ENCODE results near the gene LYRM4.

LYRM4 gene

GRCh38 chr6:5167501-5167900, 93.2 kb downstream of the LYRM4 start:
- TF ChIP-seq CTCF (IDR thresholded peaks at IDR 0.05) (no peak), ZFX (IDR thresholded peaks at IDR 0.05; ENCODE audit: borderline replicate concordance) (no peak)
- H3K27ac ChIP-seq, result no peak overlapping the region

DNA sequence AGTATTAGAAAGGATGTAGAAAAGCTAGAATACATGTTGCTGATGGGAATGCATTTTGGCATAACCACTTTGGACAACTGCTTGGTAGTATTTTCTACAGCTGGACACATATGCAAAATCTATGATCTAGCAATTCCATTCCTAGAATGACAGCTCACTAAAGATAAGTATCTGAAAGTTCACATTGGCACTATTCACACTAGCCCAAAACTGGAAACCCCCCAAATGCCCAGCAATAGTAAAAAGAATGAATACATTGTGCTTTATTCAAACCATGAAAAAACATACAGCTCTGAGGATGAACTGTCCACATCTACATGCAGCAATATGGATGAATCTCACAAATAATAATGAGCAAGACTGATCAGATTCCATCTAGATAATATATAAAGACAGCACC, 96.7 kb downstream of the LYRM4 start:
- H3K27ac ChIP-seq, result no peak overlapping the region
- TF ChIP-seq CTCF (IDR thresholded peaks at IDR 0.05), result no peak
- TF ChIP-seq ZFX (IDR thresholded peaks at IDR 0.05; ENCODE audit: borderline replicate concordance), result no peak

DNA sequence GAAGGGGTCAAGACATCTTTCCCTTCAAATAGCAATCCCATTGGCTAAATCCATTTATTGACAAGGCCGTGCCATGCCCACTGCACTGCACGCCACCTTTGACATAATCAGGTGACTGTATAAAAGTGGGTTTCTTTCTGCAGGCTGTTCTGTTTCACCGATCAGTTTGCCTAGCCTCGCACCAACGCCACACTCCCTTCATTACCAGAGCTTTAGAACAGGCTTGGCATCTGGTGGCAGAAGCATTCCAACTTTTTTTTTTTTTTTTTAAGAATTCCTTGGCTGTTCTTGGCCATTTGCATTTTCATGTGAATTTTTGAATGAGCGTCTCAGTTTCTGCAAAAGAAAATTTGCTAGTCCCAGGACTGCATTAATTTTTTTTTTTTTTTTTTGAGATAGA, 97.5 kb downstream of the LYRM4 start:
- H3K27ac ChIP-seq, result no peak overlapping the region
- TF ChIP-seq CTCF (IDR thresholded peaks at IDR 0.05), result no peak
- no peak for TF ChIP-seq ZFX (IDR thresholded peaks at IDR 0.05; ENCODE audit: borderline replicate concordance)

- TF ChIP-seq ZFX (IDR thresholded peaks at IDR 0.05; ENCODE audit: borderline replicate concordance) (no peak), CTCF (IDR thresholded peaks at IDR 0.05) (no peak)
- H3K27ac ChIP-seq, result no peak overlapping the region
Observed at GRCh38 chr6:5162355-5162754, 98.4 kb downstream of the LYRM4 start.

DNA sequence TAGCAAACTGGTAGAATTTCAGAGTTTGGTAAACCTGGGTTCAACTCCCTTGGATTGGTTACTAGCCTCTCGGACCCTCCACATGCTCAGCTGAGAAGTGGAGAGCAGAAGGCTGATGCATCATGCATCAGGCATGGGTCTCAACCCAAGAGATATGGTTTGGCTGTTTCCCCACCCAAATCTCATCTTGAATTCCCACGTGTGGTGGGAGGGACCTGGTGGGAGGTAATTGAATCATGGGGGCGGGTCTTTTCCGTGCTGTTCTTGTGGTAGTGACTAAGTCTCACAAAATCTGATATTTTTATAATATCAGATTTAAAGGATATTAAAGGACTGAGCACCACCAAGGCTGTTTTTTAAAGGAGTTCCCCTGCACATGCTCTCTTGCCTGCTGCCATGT, 100.5 kb downstream of the LYRM4 start:
- no peak for TF ChIP-seq ZFX (IDR thresholded peaks at IDR 0.05; ENCODE audit: borderline replicate concordance)
- no peak for TF ChIP-seq CTCF (IDR thresholded peaks at IDR 0.05)
- no peak overlapping the region for H3K27ac ChIP-seq

- no peak for TF ChIP-seq ZFX (IDR thresholded peaks at IDR 0.05; ENCODE audit: borderline replicate concordance)
- TF ChIP-seq CTCF (IDR thresholded peaks at IDR 0.05), result no peak
- no peak overlapping the region for H3K27ac ChIP-seq
Observed at GRCh38 chr6:5159162-5159561, 101.6 kb downstream of the LYRM4 start.

DNA sequence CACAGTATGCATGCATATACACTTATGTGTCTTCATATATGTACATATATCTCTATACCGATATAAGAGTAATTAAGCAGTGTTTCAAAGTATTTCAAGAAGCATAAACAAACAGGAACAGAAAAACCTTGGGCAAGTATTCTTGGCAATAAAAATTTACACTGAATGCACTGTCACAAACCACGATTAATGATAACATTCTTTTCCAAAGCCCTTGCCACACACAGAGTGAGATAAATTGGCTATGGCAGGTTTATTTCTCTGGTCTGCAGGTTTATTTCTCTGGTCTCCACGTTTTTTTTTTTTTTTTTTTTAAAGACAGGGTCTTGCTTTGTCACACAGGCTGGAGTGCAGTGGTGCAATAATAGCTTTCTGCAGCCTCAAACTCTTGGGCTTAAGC, 102.6 kb downstream of the LYRM4 start:
- TF ChIP-seq CTCF (IDR thresholded peaks at IDR 0.05) (no peak), ZFX (IDR thresholded peaks at IDR 0.05; ENCODE audit: borderline replicate concordance) (no peak)
- no peak overlapping the region for H3K27ac ChIP-seq
